Upper lobe of left lung (tissue), 6 donors: ENCODE measurements around the gene AGTPBP1. TPM values are rescaled to one million over a fixed set of nuclear protein-coding genes. Genes with fewer than 3 reads are reported as not detected.
A peak's percentile ranks its signal among the peaks of the same experiment; 100 is the strongest.

Source experiments
- ATAC-seq, 2 donors: fragments of 200-7000 bp; cut with Tn5 transposase; one replicate each; pipeline ENCODE4 v1.9.1; 2022; ENCODE audit warnings: mild to moderate bottlenecking in 2 of 2, moderate library complexity in 2 of 2; ENCODE audit not compliant: low FRiP score in 2 of 2
- DNase-seq, 2 donors: peaks; one replicate each; pipeline ENCODE4 v3.0.0-alpha.2; 2019 to 2020
- H3K27ac ChIP-seq, 4 donors: fragments of 200-600 bp; sonication (generic); one replicate each; pipeline ENCODE4 v1.5.1; 2016 to 2019
- H3K27me3 ChIP-seq, 4 donors: fragments of 200-600 bp; sonication (generic); one replicate each; pipeline ENCODE4 v1.5.1; 2017 to 2019
- H3K36me3 ChIP-seq, 4 donors: fragments of 200-600 bp; sonication (generic); one replicate each; pipeline ENCODE4 v1.5.1; 2016 to 2019
- H3K4me1 ChIP-seq, 4 donors: fragments of 200-600 bp; sonication (generic); one replicate each; pipeline ENCODE4 v1.5.1; 2018 to 2019
- H3K4me3 ChIP-seq, 4 donors: fragments of 200-600 bp; sonication (generic); one replicate each; pipeline ENCODE4 v1.5.1; 2017 to 2019; ENCODE audit warnings: mild to moderate bottlenecking in 2 of 4, moderate library complexity in 1 of 4
- H3K9me3 ChIP-seq, 4 donors: fragments of 200-600 bp; sonication (generic); one replicate each; pipeline ENCODE4 v1.5.1; 2018 to 2019
- CTCF ChIP-seq, 6 experiments: fragments of 450-650 bp in 4 of 6; fragments of 200-600 bp in 2 of 6; sonication (generic) in 2 of 6; IDR thresholded peaks; one replicate each; pipeline ENCODE4 v1.5.1; 2016 to 2019; ENCODE audit warnings: antibody characterized with exemption in 6 of 6
- EP300 ChIP-seq, 4 donors: sonication (generic); formaldehyde crosslinking; IDR thresholded peaks; one replicate each; pipeline ENCODE4 v1.5.1; 2017; ENCODE audit warnings: antibody characterized with exemption in 4 of 4, control low read depth in 2 of 4
- POLR2A ChIP-seq, 4 donors: fragments of 450-650 bp; IDR thresholded peaks; one replicate each; pipeline ENCODE4 v1.5.1; 2016 to 2017; ENCODE audit warnings: antibody characterized with exemption in 4 of 4, mild to moderate bottlenecking in 2 of 4
- POLR2AphosphoS5 ChIP-seq, 2 donors: sonication (generic); formaldehyde crosslinking; IDR thresholded peaks; one replicate each; pipeline ENCODE4 v1.5.1; 2017; ENCODE audit warnings: antibody characterized with exemption in 2 of 2
- WGBS, 2 donors: methylation state at CpG; one replicate each; pipeline ENCODE4 v1.1.5; 2017 to 2018; 5-methylcytosine and 5-hydroxymethylcytosine counted together
- total RNA-seq, 6 donors: library from RNA; depleted of rRNA in 4 of 6; stranded (reverse); fragments of >200 nt in 4 of 6; gene quantifications; one replicate each; pipeline versions ENCODE4 v1.1.0 to v1.2.1, GENCODE V29; 2016 to 2021
- donor health status: DM: no; HTN: no; CAD: no; lungs with moderate emphysema.
- donor health status: DM: no; HTN: yes; CAD: no; lungs with severe emphysema.

AGTPBP1 gene
- total RNA-seq, 6 donors from 2014 or later = 27.3 to 65.2 (median 40.4) TPM

- DNase-seq (no peak), ATAC-seq (no peak)
- Histone ChIP-seq H3K4me3 (no peak overlapping the region), H3K27ac (peak overlapping the region in 1 of 4 donors; percentile 6), H3K27me3 (no peaks in the 10 kb centered on the region), H3K4me1 (peaks cover 6 to 17% (median 10%) of the 10 kb centered on the region in 4 donors), H3K9me3 (no peaks in the 10 kb centered on the region), H3K36me3 (no peaks in the 10 kb centered on the region)
- WGBS, 2 donors = 53 to 58% methylated on average over 5 of the region's 5 CpGs
- TF ChIP-seq POLR2A (IDR thresholded peaks at IDR 0.05) = no peak
These were observed 211.0 kb downstream of the AGTPBP1 start for GRCh38 chr9:85530721-85531120.

- Histone ChIP-seq H3K27me3 (no peaks in the 10 kb centered on the region), H3K36me3 (no peaks in the 10 kb centered on the region), H3K9me3 (no peaks in the 10 kb centered on the region), H3K4me3 (no peak overlapping the region), H3K27ac (peak overlapping the region in 3 of 4 donors; percentile 5 to 80 (median 74)), H3K4me1 (peaks cover 6 to 15% (median 9%) of the 10 kb centered on the region in 4 donors)
- peak in 1 of 2 donors; percentile 27 for ATAC-seq
- peak in 1 of 2 donors; percentile 10 for DNase-seq
- 86 to 94% methylated on average over 4 of the region's 4 CpGs for WGBS, 2 donors
- no peak for TF ChIP-seq EP300 (IDR thresholded peaks at IDR 0.05)
- TF ChIP-seq POLR2AphosphoS5 (IDR thresholded peaks at IDR 0.05) = no peak
- TF ChIP-seq CTCF (IDR thresholded peaks at IDR 0.05) = no peak
- no peak for TF ChIP-seq POLR2A (IDR thresholded peaks at IDR 0.05)
These were observed 213.1 kb downstream of the AGTPBP1 start for GRCh38 chr9:85528607-85529006.

GRCh38 chr9:85528142-85528541, 213.6 kb downstream of the AGTPBP1 start:
- H3K36me3 ChIP-seq = no peaks in the 10 kb centered on the region
- 72 to 76% methylated on average over 4 to 5 of the region's 5 CpGs for WGBS, 2 donors
- H3K4me3 ChIP-seq = no peak overlapping the region
- peaks cover 6 to 17% (median 10%) of the 10 kb centered on the region in 4 donors for H3K4me1 ChIP-seq
- no peaks in the 10 kb centered on the region for H3K27me3 ChIP-seq
- DNase-seq (no peak), ATAC-seq (peak in 1 of 2 donors; percentile 19)
- no peaks in the 10 kb centered on the region for H3K9me3 ChIP-seq
- no peak for TF ChIP-seq EP300 (IDR thresholded peaks at IDR 0.05)
- no peak for TF ChIP-seq POLR2A (IDR thresholded peaks at IDR 0.05)
- no peak for TF ChIP-seq POLR2AphosphoS5 (IDR thresholded peaks at IDR 0.05)
- TF ChIP-seq CTCF (IDR thresholded peaks at IDR 0.05) = no peak
- peak overlapping the region in 3 of 4 donors; percentile 5 to 80 (median 74) for H3K27ac ChIP-seq

- Histone ChIP-seq H3K4me1 (peaks cover 9 to 24% (median 16%) of the 10 kb centered on the region in 4 donors), H3K4me3 (no peak overlapping the region), H3K9me3 (no peaks in the 10 kb centered on the region), H3K27ac (peak overlapping the region; percentile 48 to 80 (median 72)), H3K27me3 (no peaks in the 10 kb centered on the region), H3K36me3 (no peaks in the 10 kb centered on the region)
- TF ChIP-seq EP300 (IDR thresholded peaks at IDR 0.05) = peak in 3 of 4 donors; percentile 38 to 62 (median 53)
- TF ChIP-seq POLR2AphosphoS5 (IDR thresholded peaks at IDR 0.05) = peak in 1 of 2 donors; percentile 39
- no peak for TF ChIP-seq CTCF (IDR thresholded peaks at IDR 0.05)
- TF ChIP-seq POLR2A (IDR thresholded peaks at IDR 0.05) = no peak
- DNase-seq = no peak
- 62 to 68% methylated on average over 4 of the region's 4 CpGs for WGBS, 2 donors
- no peak for ATAC-seq
These were observed 214.3 kb downstream of the AGTPBP1 start for GRCh38 chr9:85527331-85528020.

GRCh38 chr9:85524531-85524930, 217.2 kb downstream of the AGTPBP1 start:
- peaks cover 13 to 25% (median 18%) of the 10 kb centered on the region in 4 donors for H3K4me1 ChIP-seq
- no peak overlapping the region for H3K4me3 ChIP-seq
- DNase-seq (no peak), ATAC-seq (no peak)
- H3K9me3 ChIP-seq = no peaks in the 10 kb centered on the region
- TF ChIP-seq POLR2AphosphoS5 (IDR thresholded peaks at IDR 0.05) (no peak), POLR2A (IDR thresholded peaks at IDR 0.05) (no peak), EP300 (IDR thresholded peaks at IDR 0.05) (no peak), CTCF (IDR thresholded peaks at IDR 0.05) (no peak)
- H3K36me3 ChIP-seq = no peaks in the 10 kb centered on the region
- H3K27me3 ChIP-seq = no peaks in the 10 kb centered on the region
- H3K27ac ChIP-seq = no peak overlapping the region
- 74 to 78% methylated on average over 2 of the region's 2 CpGs for WGBS, 2 donors
